Measurements from ENCODE around the gene ITPK1.

ITPK1 gene

GRCh38 chr14:93045211-93045674 lies 70.5 kb downstream of the ITPK1 start:
- CTCF ChIA-PET = interaction anchor here (0.7 to 1.6 kb wide), 4 partner anchors 9 to 87 kb away, joined by 3 to 8 read pairs (median 4); no protein-coding TSS in a partner anchor
- POLR2A ChIA-PET = no interaction called here
- no peak for DNase-seq (ENCODE audit: extremely low spot score)
- no peak for TF ChIP-seq CTCF (IDR thresholded peaks at IDR 0.05; ENCODE audit: control extremely low read depth, extremely low read depth, low read depth, missing control alignments)

GRCh38 chr14:93044556-93044955 lies 71.2 kb downstream of the ITPK1 start:
- peak; percentile 48 for DNase-seq (ENCODE audit: extremely low spot score)

GRCh38 chr14:93044121-93044520 lies 71.6 kb downstream of the ITPK1 start:
- TF ChIP-seq CTCF (IDR thresholded peaks at IDR 0.05; ENCODE audit: control extremely low read depth, extremely low read depth, low read depth, missing control alignments) = no peak
- no peak for DNase-seq (ENCODE audit: extremely low spot score)
- POLR2A ChIA-PET = no interaction called here
- CTCF ChIA-PET = interaction anchor here (1.4 kb wide), 1 partner anchor 9 kb away, joined by 7 read pairs; no protein-coding TSS in a partner anchor

More at GRCh38 chr14:93044556-93044955, 71.2 kb downstream of the ITPK1 start:
- no peak for TF ChIP-seq CTCF (IDR thresholded peaks at IDR 0.05; ENCODE audit: control extremely low read depth, extremely low read depth, low read depth, missing control alignments)
- POLR2A ChIA-PET = no interaction called here
- CTCF ChIA-PET = no interaction called here

- ChIA-PET CTCF (interaction anchor here (0.8 to 1.4 kb wide), 4 partner anchors 9 to 89 kb away, joined by 3 to 7 read pairs (median 4); no protein-coding TSS in a partner anchor), POLR2A (no interaction called here)
These were observed 72.5 kb downstream of the ITPK1 start for GRCh38 chr14:93042968-93043940.

GRCh38 chr14:93041830-93042229 lies 73.9 kb downstream of the ITPK1 start:
- POLR2A ChIA-PET = no interaction called here
- CTCF ChIA-PET = interaction anchor here (1.3 kb wide), 1 partner anchor 10 kb away, joined by 3 read pairs; no protein-coding TSS in a partner anchor
- DNase-seq (ENCODE audit: extremely low spot score) = no peak
- no peak for TF ChIP-seq CTCF (IDR thresholded peaks at IDR 0.05; ENCODE audit: control extremely low read depth, extremely low read depth, low read depth, missing control alignments)

More at GRCh38 chr14:93042968-93043940, 72.5 kb downstream of the ITPK1 start:
- DNase-seq (ENCODE audit: extremely low spot score) = no peak
- TF ChIP-seq CTCF (IDR thresholded peaks at IDR 0.05; ENCODE audit: control extremely low read depth, extremely low read depth, low read depth, missing control alignments) = no peak

GRCh38 chr14:93040982-93041381 lies 74.7 kb downstream of the ITPK1 start:
- no peak for TF ChIP-seq CTCF (IDR thresholded peaks at IDR 0.05; ENCODE audit: control extremely low read depth, extremely low read depth, low read depth, missing control alignments)
- DNase-seq (ENCODE audit: extremely low spot score) = no peak
- CTCF ChIA-PET = interaction anchor here (0.7 to 1.4 kb wide), 5 partner anchors 12 to 61 kb away, joined by 3 to 5 read pairs (median 4); no protein-coding TSS in a partner anchor
- POLR2A ChIA-PET = no interaction called here
